Heart left ventricle (tissue), 16 donors: ENCODE measurements around the gene TMC2. TPM values are rescaled to one million over a fixed set of nuclear protein-coding genes. Genes with fewer than 3 reads are reported as not detected.

ENCODE experiments used
- ATAC-seq, 4 donors: fragments of 200-7000 bp; cut with Tn5 transposase; one replicate each; pipeline ENCODE4 v1.9.1; 2020 to 2022; ENCODE audit warnings: moderate library complexity in 4 of 4, mild to moderate bottlenecking in 3 of 4, moderate number of reproducible peaks in 1 of 4
- DNase-seq, 5 donors: peaks; one replicate each; pipeline ENCODE4 v3.0.0-alpha.2; 2020
- H3K27ac ChIP-seq, 12 donors: fragments of 200-600 bp; sonication (generic) in 4 of 12; one replicate each; pipeline versions ENCODE4 v1.5.0 to v1.8.0; 2016 to 2022; ENCODE audit warnings: mild to moderate bottlenecking in 2 of 12
- H3K27me3 ChIP-seq, 9 donors: fragments of 200-600 bp; sonication (generic) in 2 of 9; one replicate each; pipeline versions ENCODE4 v1.5.1 to v1.8.0; 2016 to 2022; ENCODE audit warnings: mild to moderate bottlenecking in 3 of 9
- H3K36me3 ChIP-seq, 9 donors: fragments of 200-600 bp; sonication (generic) in 2 of 9; one replicate each; pipeline versions ENCODE4 v1.5.0 to v1.8.0; 2018 to 2022; ENCODE audit warnings: mild to moderate bottlenecking in 2 of 9
- H3K4me1 ChIP-seq, 12 donors: fragments of 200-600 bp; sonication (generic) in 4 of 12; one replicate each; pipeline versions ENCODE4 v1.5.0 to v1.8.0; 2016 to 2022; ENCODE audit warnings: mild to moderate bottlenecking in 3 of 12
- H3K4me3 ChIP-seq, 12 donors: fragments of 200-600 bp; sonication (generic) in 4 of 12; one replicate each; pipeline versions ENCODE4 v1.5.0 to v1.8.0; 2017 to 2022; ENCODE audit warnings: mild to moderate bottlenecking in 9 of 12, moderate library complexity in 4 of 12
- H3K9me3 ChIP-seq, 12 donors: fragments of 200-600 bp; sonication (generic) in 4 of 12; one replicate each; pipeline versions ENCODE4 v1.5.0 to v1.8.0; 2016 to 2022; ENCODE audit warnings: mild to moderate bottlenecking in 1 of 12
- CTCF ChIP-seq, 12 donors: fragments of 200-600 bp; sonication (generic) in 4 of 12; IDR thresholded peaks; one replicate each; pipeline versions ENCODE4 v1.5.0 to v1.8.0; 2018 to 2022; ENCODE audit warnings: antibody characterized with exemption in 12 of 12, mild to moderate bottlenecking in 5 of 12
- POLR2A ChIP-seq, 2 donors: fragments of 450-650 bp; IDR thresholded peaks; one replicate each; pipeline ENCODE4 v1.6.1; 2017; ENCODE audit warnings: antibody characterized with exemption in 2 of 2, mild to moderate bottlenecking in 2 of 2, moderate library complexity in 2 of 2
- whole genome bisulfite sequencing, 4 donors: extraction: QIAGEN DNeasy Blood & Tissue Kit in 2 of 4; methylation state at CpG; one replicate each; pipeline versions ENCODE4 v1.1.5 to v1.1.7; 2013 to 2018; 5-methylcytosine and 5-hydroxymethylcytosine counted together
- intact Hi-C, 10 donors: fragments of 100-400 bp; cut with DNase I; formaldehyde crosslinking; loops; one replicate each; pipeline versions ENCODE4 v1.11.1 to v1.14.2; 2022
- microRNA counts, 2 donors: library from miRNA; unstranded; fragments of <30 nt; microRNA quantifications; one replicate each; lab custom pipeline; 2016
- microRNA-seq, 4 donors: library from miRNA; unstranded; fragments of <30 nt; microRNA quantifications; one replicate each; pipeline versions ENCODE4 to v1.2.0, GENCODE V29; 2017 to 2020
- polyA plus RNA-seq, 2 donors: library from polyadenylated mRNA; stranded (reverse); fragments of 200-250 nt; gene quantifications; one replicate each; pipeline ENCODE4 v1.2.3, GENCODE V29; 2013
- total RNA-seq, 9 donors: library from RNA; depleted of rRNA in 2 of 9; stranded (reverse); fragments of >200 nt in 2 of 9; fragmentation: NEBNext Ultra II Directional in 3 of 9; extraction: Animal tissue kit (Norgen Biotek cat#: 25700) in 3 of 9; gene quantifications; one replicate each; pipeline versions ENCODE4 v1.1.0 to v1.2.4, GENCODE V29; 2016 to 2023
- donor health status: ischemic (EF 13 %, LVEDD 7.1; RV severe dilation, severe dysfunction).
- donor health status: healthy with polysubstance abuse.
- donor health status: DM: no; HTN: yes; CAD: no.
- donor health status: DM: no; HTN: no; CAD: no.
- donor health status: ischemic (EF 25% LVEDD 6.9; RV normal size, moderate dysfunction).
- donor health status: ischemic (EF 25% LVEDD 5.7; RV mildly dilated, moderate dysfunction).
- donor health status: healthy.
- donor health status: DM: yes; HTN: yes; CAD: no.
- donor health status: ischemic (EF 35%, LVEDD 5.7; RV mildly dilated, moderate dysfunction).
- donor health status: nonischemic (EF 11% LVEDD 7.7; RV severe dilation, severe dysfunction).
- donor health status: DM: yes; HTN: yes; CAD: no.
- donor health status: PGD.
- donor health status: ischemic (EF 29% LVEDD 5.4; RV normal size, mild dysfunction).
- donor health status: nonischemic (EF 23%, LVEDD 6.1; RV moderate dilation, normal function).

The TMC2 gene
- total and polyA plus RNA-seq, 11 donors, result not detected

GRCh38 chr20:2690213-2690612 is 153.8 kb downstream of the TMC2 start:
- ATAC-seq, result no peak
- no peak for DNase-seq
- H3K4me1 ChIP-seq, result peaks cover 0 to 22% (median 4%) of the 10 kb centered on the region in 12 donors
- 79 to 90% (median 84%) methylated on average over 3 of the region's 3 CpGs for WGBS, 4 donors
- TF ChIP-seq CTCF (IDR thresholded peaks at IDR 0.05) (no peak), POLR2A (IDR thresholded peaks at IDR 0.05) (no peak)
- intact Hi-C loops, result loop anchor here in 5 of 10 donors (5.0 to 10.0 kb wide), 4 partner anchors 52 to 165 kb away; partner anchors contain the start of genes PCED1A (in 2 of the 5) and VPS16 (in 2 of the 5)
- peaks cover 0 to 33% (median 4%) of the 10 kb centered on the region in 9 donors for H3K27me3 ChIP-seq
- H3K27ac ChIP-seq, result no peak overlapping the region
- H3K4me3 ChIP-seq, result no peak overlapping the region
- no peaks in the 10 kb centered on the region for H3K9me3 ChIP-seq
- no peaks in the 10 kb centered on the region for H3K36me3 ChIP-seq

DNA sequence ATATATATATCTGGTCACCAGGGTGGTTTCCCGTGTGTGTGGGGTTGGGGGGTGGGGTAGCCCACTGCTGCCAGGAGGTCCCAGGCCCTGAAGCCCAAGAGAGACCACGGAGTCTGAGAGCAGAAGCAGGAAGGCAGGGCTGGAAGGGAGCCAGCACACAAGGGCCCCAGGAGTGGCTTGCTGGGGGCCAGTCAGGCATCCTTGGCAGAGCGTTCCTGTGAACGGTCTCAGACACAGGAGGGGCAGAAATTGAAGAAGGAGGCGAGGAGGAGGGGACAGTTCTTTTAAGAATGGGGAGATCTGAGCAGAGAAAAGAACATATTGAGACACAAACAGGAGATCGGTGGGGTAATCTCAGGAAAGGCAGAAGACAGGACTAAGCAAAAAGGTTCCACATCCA is 154.3 kb downstream of the TMC2 start:
- Histone ChIP-seq H3K27me3 (peaks cover 0 to 33% (median 4%) of the 10 kb centered on the region in 9 donors), H3K4me3 (no peak overlapping the region), H3K9me3 (no peaks in the 10 kb centered on the region), H3K27ac (no peak overlapping the region), H3K4me1 (peaks cover 0 to 22% (median 4%) of the 10 kb centered on the region in 12 donors), H3K36me3 (no peaks in the 10 kb centered on the region)
- 71 to 88% (median 79%) methylated on average over 6 of the region's 6 CpGs for WGBS, 4 donors
- TF ChIP-seq CTCF (IDR thresholded peaks at IDR 0.05) (no peak), POLR2A (IDR thresholded peaks at IDR 0.05) (no peak)
- no peak for DNase-seq
- intact Hi-C loops, result loop anchor here in 5 of 10 donors (5.0 to 10.0 kb wide), 4 partner anchors 52 to 164 kb away; partner anchors contain the start of genes PCED1A (in 2 of the 5) and VPS16 (in 2 of the 5)
- ATAC-seq, result no peak

- DNase-seq (no peak), ATAC-seq (no peak)
- no peak for TF ChIP-seq POLR2A (IDR thresholded peaks at IDR 0.05)
- no peak for TF ChIP-seq CTCF (IDR thresholded peaks at IDR 0.05)
- Histone ChIP-seq H3K4me1 (peaks cover 0 to 22% (median 4%) of the 10 kb centered on the region in 12 donors), H3K4me3 (no peak overlapping the region), H3K27me3 (peaks cover 0 to 34% (median 4%) of the 10 kb centered on the region in 9 donors), H3K9me3 (no peaks in the 10 kb centered on the region), H3K36me3 (no peaks in the 10 kb centered on the region), H3K27ac (peak overlapping the region in 1 of 12 donors; percentile 87)
- 84 to 91% (median 88%) methylated on average over 8 of the region's 8 CpGs for WGBS, 4 donors
- intact Hi-C loops, result loop anchor here in 5 of 10 donors (5.0 to 10.0 kb wide), 4 partner anchors 51 to 164 kb away; partner anchors contain the start of genes PCED1A (in 2 of the 5) and VPS16 (in 2 of the 5)
Measured at GRCh38 chr20:2691127-2691526, 154.8 kb downstream of the TMC2 start.

MicroRNA genes within 50 kb of the gene (microRNA counts, 767-probe panel; counts per million panel counts)
- microRNA hsa-miR-1292 (lab: Ali Mortazavi, UCI), result 0 to 71.6 counts per million in 2 donors

Small RNA genes lying within 50 kb of the gene (microRNA-seq; reads per million reads assigned to microRNA genes)
- gene MIR1292, result 3.0 to 7.2 (median 5.3) reads per million in 4 donors

Other genes starting within 250 kb of the TMC2 start
- not detected for gene TGM3, start 240.6 kb upstream of the TMC2 start, total RNA-seq
- under 1 TPM in 1 of 2 donors, not detected in 1; 0.04 TPM for gene TGM3, start 240.6 kb upstream of the TMC2 start, polyA plus RNA-seq
- not detected for gene TGM6, start 155.7 kb upstream of the TMC2 start, total RNA-seq
- gene TGM6, start 155.7 kb upstream of the TMC2 start, polyA plus RNA-seq, result not detected
- 100 to 1,000 TPM in 2 of 9 donors, 10 to 100 TPM in 7; 36.8 to 132 (median 75.5) TPM for gene SNRPB, start 65.8 kb upstream of the TMC2 start, total RNA-seq
- 100 to 1,000 TPM in 1 of 2 donors, 10 to 100 TPM in 1; 77.4 to 290 TPM for gene SNRPB, start 65.8 kb upstream of the TMC2 start, polyA plus RNA-seq
- gene ZNF343, start 27.7 kb upstream of the TMC2 start, total RNA-seq, result 1 to 10 TPM; 4.2 to 8.6 (median 5.4) TPM
- gene ZNF343, start 27.7 kb upstream of the TMC2 start, polyA plus RNA-seq, result 1 to 10 TPM; 2.6 to 5.6 TPM
- 10 to 100 TPM; 24.6 to 78.8 (median 51.0) TPM for gene NOP56, start 116.1 kb downstream of the TMC2 start, total RNA-seq
- gene NOP56, start 116.1 kb downstream of the TMC2 start, polyA plus RNA-seq, result 10 to 100 TPM; 42.3 to 66.8 TPM
- gene IDH3B, start 127.6 kb downstream of the TMC2 start, total RNA-seq, result 100 to 1,000 TPM; 122 to 356 (median 208) TPM
- gene IDH3B, start 127.6 kb downstream of the TMC2 start, polyA plus RNA-seq, result 100 to 1,000 TPM; 173 to 188 TPM
- 1 to 10 TPM; 2.5 to 6.4 (median 4.2) TPM for gene EBF4, start 156.2 kb downstream of the TMC2 start, total RNA-seq
- 1 to 10 TPM; 2.7 to 2.9 TPM for gene EBF4, start 156.2 kb downstream of the TMC2 start, polyA plus RNA-seq